Ovary (tissue), 9 donors: ENCODE measurements around the gene PSMD4. TPM values are rescaled to one million over a fixed set of nuclear protein-coding genes. Genes with fewer than 3 reads are reported as not detected.

Experiments
- DNase-seq, 5 donors: peaks; one replicate each; pipeline ENCODE4 v3.0.0-alpha.2; 2019 to 2020
- H3K27ac ChIP-seq, 2 donors: fragments of 200-600 bp; one replicate each; pipeline versions ENCODE4 v1.5.1 to v1.8.0; 2019 to 2022
- H3K27me3 ChIP-seq: fragments of 200-600 bp; one replicate; pipeline ENCODE4 v1.8.0; 2022
- H3K36me3 ChIP-seq: fragments of 200-600 bp; sonication (generic); one replicate; pipeline ENCODE4 v1.5.1; 2019
- H3K4me1 ChIP-seq: one replicate; pipeline ENCODE4 v1.8.1; 2013; ENCODE audit warnings: mild to moderate bottlenecking, moderate library complexity; ENCODE audit not compliant: insufficient read depth
- H3K4me3 ChIP-seq: fragments of 200-600 bp; sonication (generic); one replicate; pipeline ENCODE4 v1.5.1; 2017
- H3K9me3 ChIP-seq, 2 donors: fragments of 200-600 bp in 1 of 2; sonication (generic) in 1 of 2; one replicate each; pipeline versions ENCODE4 v1.5.1 to v1.8.1; 2013 to 2019; ENCODE audit warnings: mild to moderate bottlenecking in 1 of 2, moderate library complexity in 1 of 2
- CTCF ChIP-seq, 3 donors: fragments of 450-650 bp in 2 of 3; fragments of 200-600 bp in 1 of 3; IDR thresholded peaks; one replicate each; pipeline versions ENCODE4 v1.5.1 to v1.8.0; 2016 to 2022; ENCODE audit warnings: antibody characterized with exemption in 3 of 3, mild to moderate bottlenecking in 1 of 3
- EP300 ChIP-seq: sonication (generic); formaldehyde crosslinking; IDR thresholded peaks from one replicate; pipeline ENCODE4 v1.6.1; 2017; ENCODE audit warnings: antibody characterized with exemption
- POLR2A ChIP-seq: fragments of 450-650 bp; IDR thresholded peaks from one replicate; pipeline ENCODE4 v1.6.1; 2017; ENCODE audit warnings: antibody characterized with exemption, mild to moderate bottlenecking, moderate library complexity
- WGBS, 3 donors: extraction: QIAGEN DNeasy Blood & Tissue Kit in 1 of 3; methylation state at CpG; one replicate each; pipeline versions ENCODE4 v1.1.5 to v1.1.7; 2013 to 2017; 5-methylcytosine and 5-hydroxymethylcytosine counted together
- intact Hi-C, 4 donors: fragments of 100-400 bp; cut with DNase I; formaldehyde crosslinking; loops; one replicate each; pipeline versions ENCODE4 v1.11.0 to v1.15.1; 2022 to 2023
- polyA plus RNA-seq, 2 donors: library from polyadenylated mRNA; stranded (reverse); fragments of 200-250 nt in 1 of 2; fragments of 350-450 nt in 1 of 2; fragmentation: Illumina TruSeq in 1 of 2; extraction: RNeasy Lipid Tissue Mini Kit (QIAGEN cat#74804) in 1 of 2; gene quantifications; one replicate each; pipeline ENCODE4 v1.2.3, GENCODE V29; 2013 to 2014
- total RNA-seq, 7 donors: library from RNA; depleted of rRNA in 2 of 7; stranded (reverse); fragments of >200 nt in 2 of 7; fragmentation: NEBNext Ultra II Directional in 3 of 7; extraction: Animal tissue kit (Norgen Biotek cat#: 25700) in 3 of 7; gene quantifications; one replicate each; pipeline versions ENCODE4 v1.1.0 to v1.2.4, GENCODE V29; 2016 to 2023
- donor health status: DM: no; HTN: no; CAD: no; lungs with moderate emphysema.
- donor health status: DM: no; HTN: no; CAD: no.
- donor health status: Bipolar disorder and iron deficiency.
- donor health status: DM: yes; HTN: yes; CAD: no.
- donor health status: DM: no; HTN: no; CAD: no.
- donor health status: DM: yes; HTN: yes; CAD: no.

The PSMD4 gene
- total and polyA plus RNA-seq, 9 donors = 78.1 to 167 (median 108) TPM

- no peaks in the 10 kb centered on the region for H3K9me3 ChIP-seq
- H3K27ac ChIP-seq = no peak overlapping the region
- no peaks in the 10 kb centered on the region for H3K27me3 ChIP-seq
- intact Hi-C loops = no loop called here
- H3K4me1 ChIP-seq = no peaks in the 10 kb centered on the region
- DNase-seq = no peak
- H3K4me3 ChIP-seq = no peak overlapping the region
- no peak for TF ChIP-seq POLR2A
- TF ChIP-seq CTCF (IDR thresholded peaks at IDR 0.05) = no peak
- TF ChIP-seq EP300 = no peak
- H3K36me3 ChIP-seq = no peaks in the 10 kb centered on the region
- WGBS, 3 donors = 60 to 63% (median 61%) methylated on average over 4 of the region's 4 CpGs
Measured at GRCh38 chr1:151237678-151238466, 16.7 kb upstream of the PSMD4 start.

- Histone ChIP-seq H3K27me3 (no peaks in the 10 kb centered on the region), H3K9me3 (no peaks in the 10 kb centered on the region), H3K36me3 (no peaks in the 10 kb centered on the region), H3K4me3 (no peak overlapping the region), H3K4me1 (no peaks in the 10 kb centered on the region), H3K27ac (no peak overlapping the region)
- WGBS, 3 donors = 11 to 26% (median 21%) methylated on average over 1 of the region's 1 CpG
- intact Hi-C loops = no loop called here
- TF ChIP-seq EP300 (no peak), CTCF (IDR thresholded peaks at IDR 0.05) (no peak), POLR2A (no peak)
- DNase-seq = no peak
Measured at GRCh38 chr1:151238467-151238739, 16.1 kb upstream of the PSMD4 start.

- WGBS, 3 donors = 80 to 91% (median 82%) methylated on average over 2 of the region's 2 CpGs
- H3K4me3 ChIP-seq = no peak overlapping the region
- H3K36me3 ChIP-seq = no peaks in the 10 kb centered on the region
- H3K27ac ChIP-seq = no peak overlapping the region
- no peak for DNase-seq
- no peaks in the 10 kb centered on the region for H3K4me1 ChIP-seq
- TF ChIP-seq EP300 = no peak
- TF ChIP-seq POLR2A = no peak
- TF ChIP-seq CTCF (IDR thresholded peaks at IDR 0.05) = no peak
- intact Hi-C loops = no loop called here
- no peaks in the 10 kb centered on the region for H3K9me3 ChIP-seq
- H3K27me3 ChIP-seq = no peaks in the 10 kb centered on the region
Measured at GRCh38 chr1:151242442-151242841, 12.1 kb upstream of the PSMD4 start.

GRCh38 chr1:151243683-151244216, 10.8 kb upstream of the PSMD4 start:
- Histone ChIP-seq H3K4me3 (no peak overlapping the region), H3K4me1 (no peaks in the 10 kb centered on the region), H3K36me3 (no peaks in the 10 kb centered on the region), H3K27ac (no peak overlapping the region), H3K27me3 (no peaks in the 10 kb centered on the region), H3K9me3 (no peaks in the 10 kb centered on the region)
- intact Hi-C loops = no loop called here
- TF ChIP-seq POLR2A (no peak), EP300 (no peak), CTCF (IDR thresholded peaks at IDR 0.05) (no peak)
- no peak for DNase-seq
- 80 to 85% (median 80%) methylated on average over 5 of the region's 5 CpGs for WGBS, 3 donors
